Cardiac muscle cell (in vitro differentiated cells and primary cell): ENCODE data around the gene KCNJ5. TPM values are rescaled to one million over a fixed set of nuclear protein-coding genes. Genes with fewer than 3 reads are reported as not detected.

ENCODE experiments used
- DNase-seq, 2 donors: peaks; one replicate each; pipeline versions ENCODE4 v3.0.0 to v3.0.0-alpha.2; 2010 to 2017; ENCODE audit warnings: low read depth in 1 of 2, low spot score in 1 of 2
- H3K27ac ChIP-seq: fragments of 200-600 bp; sonication (generic); 2 replicates; pipeline ENCODE4 v1.5.1; 2016
- H3K27me3 ChIP-seq: fragments of 200-600 bp; sonication (generic); 2 replicates; pipeline ENCODE4 v1.6.0; 2016; ENCODE audit warnings: control low read depth
- H3K36me3 ChIP-seq: fragments of 200-600 bp; sonication (generic); 2 replicates; pipeline ENCODE4 v1.5.1; 2016; ENCODE audit warnings: control low read depth
- H3K4me1 ChIP-seq: fragments of 200-600 bp; sonication (generic); 2 replicates; pipeline ENCODE4 v1.8.1; 2017; ENCODE audit warnings: low read depth, mild to moderate bottlenecking, mixed run types
- H3K4me3 ChIP-seq: fragments of 200-600 bp; sonication (generic); 2 replicates; pipeline ENCODE4 v1.5.1; 2016; ENCODE audit warnings: mild to moderate bottlenecking
- H3K9me3 ChIP-seq: fragments of 200-600 bp; sonication (generic); 2 replicates; pipeline ENCODE4 v1.5.1; 2017; ENCODE audit warnings: low read depth, mild to moderate bottlenecking, control low read depth
- polyA plus RNA-seq: library from polyadenylated mRNA; unstranded; fragments of >200 nt; fragmentation: Nextera tagmentation; extraction: Ambion mirVana; gene quantifications from 2 replicates; pipeline ENCODE4 v1.2.1, GENCODE V29; 2016
- total RNA-seq: library from RNA; depleted of rRNA; stranded (reverse); fragments of >200 nt; gene quantifications from 2 replicates; pipeline ENCODE4 v1.2.3, GENCODE V29; 2016
- TF ChIP-seq, protein P1 (sequence below): IDR thresholded peaks from 2 replicates; pipeline ENCODE4 v1.5.1; 2012; ENCODE audit warnings: low read depth, mild to moderate bottlenecking, low read length

KCNJ5 gene
- total and polyA plus RNA-seq, 2 experiments from 2014 or later = 44.8 to 71.8 TPM

DNA sequence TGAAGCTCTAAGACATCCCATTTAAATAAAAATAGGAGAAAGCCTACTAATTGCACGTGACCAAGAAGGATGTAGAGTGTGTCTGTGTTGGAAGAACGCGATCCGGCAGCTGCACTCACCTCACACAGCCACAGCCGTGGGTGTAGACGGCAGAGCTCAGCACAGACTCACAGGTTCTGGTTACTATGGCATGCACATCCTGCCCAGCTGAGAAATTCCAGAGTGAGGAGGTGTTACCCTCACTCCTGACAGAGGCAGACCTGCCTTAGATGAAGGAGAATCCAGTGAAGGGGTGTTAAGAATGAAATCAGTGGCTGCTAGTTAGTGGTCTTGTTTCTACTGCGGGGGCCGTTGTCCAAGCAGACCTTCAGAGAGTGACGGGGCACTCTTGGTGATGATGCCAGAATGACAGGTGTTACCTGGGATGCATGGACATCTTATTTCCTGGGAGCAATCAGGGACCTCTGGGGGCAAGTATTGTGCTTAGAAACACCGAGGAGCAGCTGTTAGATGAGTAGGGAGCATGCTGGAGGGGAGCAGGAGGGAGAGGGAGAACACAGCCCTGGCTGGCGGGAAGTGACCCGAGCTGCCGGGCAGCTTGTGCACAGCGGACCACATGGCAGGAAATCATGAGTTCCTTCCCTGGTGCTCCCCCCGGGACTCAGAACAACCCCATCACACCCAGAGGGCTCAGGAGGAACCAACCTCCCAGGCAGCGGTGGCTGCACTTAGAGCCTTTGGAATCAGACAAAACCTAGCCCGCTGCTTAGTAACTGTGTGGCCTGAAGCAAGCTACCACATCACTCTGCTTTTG is 12.3 kb downstream of the KCNJ5 start:
- Histone ChIP-seq H3K27me3 (peaks cover 2% of the 10 kb centered on the region), H3K4me3 (no peak overlapping the region)

DNA sequence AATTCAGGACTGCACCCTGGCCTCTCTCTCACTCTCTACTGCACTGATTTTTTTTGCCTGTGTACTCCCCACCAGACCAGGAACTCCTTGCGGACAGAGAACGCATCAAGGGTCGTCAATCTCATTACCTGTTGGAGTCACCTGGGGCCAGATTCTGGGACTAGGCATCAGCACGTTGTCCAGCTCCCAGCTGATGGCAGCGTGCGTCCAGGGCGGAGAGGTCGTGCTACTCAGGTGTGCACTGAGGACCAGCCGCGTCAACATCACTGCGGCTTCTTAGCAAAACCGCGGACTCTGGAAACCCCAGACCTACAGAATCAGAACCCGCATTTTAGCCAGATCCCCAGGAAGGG is 13.1 kb downstream of the KCNJ5 start:
- Histone ChIP-seq H3K4me3 (no peak overlapping the region), H3K4me1 (peaks cover 40% of the 10 kb centered on the region), H3K9me3 (no peaks in the 10 kb centered on the region), H3K27ac (no peak overlapping the region), H3K36me3 (no peaks in the 10 kb centered on the region), H3K27me3 (peaks cover 2% of the 10 kb centered on the region)
- DNase-seq = no peak
- TF ChIP-seq, protein P1, sequence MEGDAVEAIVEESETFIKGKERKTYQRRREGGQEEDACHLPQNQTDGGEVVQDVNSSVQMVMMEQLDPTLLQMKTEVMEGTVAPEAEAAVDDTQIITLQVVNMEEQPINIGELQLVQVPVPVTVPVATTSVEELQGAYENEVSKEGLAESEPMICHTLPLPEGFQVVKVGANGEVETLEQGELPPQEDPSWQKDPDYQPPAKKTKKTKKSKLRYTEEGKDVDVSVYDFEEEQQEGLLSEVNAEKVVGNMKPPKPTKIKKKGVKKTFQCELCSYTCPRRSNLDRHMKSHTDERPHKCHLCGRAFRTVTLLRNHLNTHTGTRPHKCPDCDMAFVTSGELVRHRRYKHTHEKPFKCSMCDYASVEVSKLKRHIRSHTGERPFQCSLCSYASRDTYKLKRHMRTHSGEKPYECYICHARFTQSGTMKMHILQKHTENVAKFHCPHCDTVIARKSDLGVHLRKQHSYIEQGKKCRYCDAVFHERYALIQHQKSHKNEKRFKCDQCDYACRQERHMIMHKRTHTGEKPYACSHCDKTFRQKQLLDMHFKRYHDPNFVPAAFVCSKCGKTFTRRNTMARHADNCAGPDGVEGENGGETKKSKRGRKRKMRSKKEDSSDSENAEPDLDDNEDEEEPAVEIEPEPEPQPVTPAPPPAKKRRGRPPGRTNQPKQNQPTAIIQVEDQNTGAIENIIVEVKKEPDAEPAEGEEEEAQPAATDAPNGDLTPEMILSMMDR = no peak

More for the DNA sequence above, 12.3 kb downstream of the KCNJ5 start:
- H3K4me1 ChIP-seq = peaks cover 43% of the 10 kb centered on the region
- no peak for DNase-seq
- TF ChIP-seq, protein P1 = no peak
- no peaks in the 10 kb centered on the region for H3K36me3 ChIP-seq
- no peak overlapping the region for H3K27ac ChIP-seq
- no peaks in the 10 kb centered on the region for H3K9me3 ChIP-seq

DNA sequence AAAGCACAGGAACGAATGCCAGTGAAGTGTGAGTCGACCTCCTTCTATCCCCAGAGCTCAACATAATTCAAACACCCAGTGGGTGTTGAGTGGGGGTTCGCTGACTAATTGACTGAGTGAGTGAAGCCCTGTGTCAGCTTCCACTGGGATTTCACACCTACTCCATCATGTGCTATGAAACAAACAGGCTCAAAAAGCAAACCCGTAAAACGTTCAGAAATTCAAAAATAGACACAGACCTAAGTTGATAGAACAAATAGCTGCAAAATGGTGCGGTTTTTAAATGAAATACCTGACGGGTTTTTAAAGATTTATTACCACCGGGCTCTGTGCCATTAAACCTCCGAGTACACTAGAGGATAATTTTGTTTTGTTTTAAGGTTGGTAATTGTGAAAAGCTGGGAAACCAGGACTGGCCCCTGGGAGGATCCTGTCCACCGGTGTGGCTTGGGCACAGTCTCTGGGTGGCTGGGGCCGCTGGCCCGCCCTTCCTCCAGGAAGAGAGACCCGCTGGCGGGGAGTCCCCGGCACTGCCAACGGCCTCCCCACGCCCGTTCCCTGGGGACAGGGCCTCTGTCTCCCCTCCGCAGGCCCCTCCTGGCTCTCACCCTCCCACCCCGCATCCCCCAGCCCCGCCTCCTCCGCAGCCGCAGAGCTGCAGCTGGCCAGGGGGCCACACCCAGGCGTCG is 13.6 kb downstream of the KCNJ5 start:
- H3K9me3 ChIP-seq = no peaks in the 10 kb centered on the region
- DNase-seq = peak in 1 of 2 donors; percentile 60
- no peaks in the 10 kb centered on the region for H3K36me3 ChIP-seq
- H3K27ac ChIP-seq = no peak overlapping the region
- peak overlapping the region; percentile 16 for H3K4me3 ChIP-seq
- peaks cover 2% of the 10 kb centered on the region for H3K27me3 ChIP-seq
- peaks cover 40% of the 10 kb centered on the region for H3K4me1 ChIP-seq
- TF ChIP-seq, protein P1 = no peak

DNA sequence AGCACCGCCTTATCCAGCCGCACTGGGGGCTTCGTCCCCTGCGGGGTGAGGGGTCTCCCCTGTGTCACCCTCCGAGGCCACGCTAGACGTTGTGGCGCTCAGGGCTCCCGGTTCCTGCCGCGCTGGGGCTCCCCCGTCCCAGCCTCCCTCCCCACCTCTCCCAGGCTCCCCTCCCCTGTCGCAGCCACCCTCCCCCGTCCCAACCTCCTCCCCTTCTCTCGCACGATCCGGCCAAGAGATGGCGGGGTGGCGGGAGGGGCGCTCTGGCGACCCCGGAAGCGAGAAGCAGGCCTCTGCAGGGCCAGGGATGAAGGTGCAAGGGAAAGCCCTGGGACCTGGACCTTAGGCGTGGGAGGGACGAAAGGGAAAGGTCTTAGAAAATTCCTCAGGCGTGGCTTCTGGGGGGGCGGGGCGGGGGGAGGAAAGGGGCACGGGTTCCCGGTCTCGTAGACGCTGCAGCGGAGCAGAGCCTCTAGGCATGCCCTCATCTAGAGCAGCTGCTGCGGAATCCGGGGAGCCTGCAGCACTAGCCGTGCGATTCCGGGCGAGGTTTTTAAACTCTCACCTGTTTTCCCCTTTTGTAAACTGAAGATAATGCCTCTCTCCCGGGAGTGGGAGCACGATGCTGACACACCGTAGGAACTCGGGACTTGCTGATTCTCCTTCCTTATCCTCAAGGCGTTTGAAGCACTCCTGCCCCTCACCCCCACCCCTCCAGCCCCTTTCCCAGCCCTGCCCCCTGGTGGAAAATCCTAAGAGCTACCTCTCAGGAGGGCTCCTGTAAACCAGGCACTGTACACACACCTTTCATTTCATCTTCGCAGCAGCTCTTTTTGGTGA is 14.4 kb downstream of the KCNJ5 start:
- Histone ChIP-seq H3K27ac (no peak overlapping the region), H3K27me3 (peaks cover 2% of the 10 kb centered on the region)
- peak; percentile 38 to 70 for DNase-seq

More for the DNA sequence above, 14.4 kb downstream of the KCNJ5 start:
- peaks cover 40% of the 10 kb centered on the region for H3K4me1 ChIP-seq
- peak overlapping the region; percentile 16 for H3K4me3 ChIP-seq
- H3K9me3 ChIP-seq = no peaks in the 10 kb centered on the region
- TF ChIP-seq, protein P1 = peak; percentile 45
- no peaks in the 10 kb centered on the region for H3K36me3 ChIP-seq
